ENCODE results near the gene STAT3.

DNA sequence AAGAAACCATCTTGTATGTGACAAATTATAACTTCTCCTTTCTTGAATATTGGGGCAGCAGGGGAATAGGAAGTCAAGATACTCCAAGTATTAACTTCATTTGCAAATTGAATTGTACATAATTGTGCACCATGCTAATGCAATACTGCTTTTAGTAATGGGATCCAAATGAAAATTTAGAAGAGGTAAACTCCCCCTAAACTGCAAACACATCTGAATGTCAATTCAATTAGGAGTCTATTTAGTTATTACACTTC, 116.5 kb downstream of the STAT3 start:
- TF ChIP-seq CTCF (IDR thresholded peaks at IDR 0.05) (no peak), SIN3A (IDR thresholded peaks at IDR 0.05; ENCODE audit: borderline replicate concordance, low read depth, low read length) (no peak), EZH2phosphoT487 (IDR thresholded peaks at IDR 0.05; ENCODE audit: borderline replicate concordance, low read depth) (no peak), ELF1 (IDR thresholded peaks at IDR 0.05) (no peak), NFIC (IDR thresholded peaks at IDR 0.05; ENCODE audit: borderline replicate concordance) (no peak), FOXM1 (IDR thresholded peaks at IDR 0.05; ENCODE audit: low read depth) (no peak), TEAD4 (IDR thresholded peaks at IDR 0.05; ENCODE audit: borderline replicate concordance, insufficient read depth) (no peak), USF1 (IDR thresholded peaks at IDR 0.05; ENCODE audit: borderline replicate concordance, low read depth) (no peak), TAF1 (IDR thresholded peaks at IDR 0.05; ENCODE audit: borderline replicate concordance, low read depth, low read length) (no peak), POLR2AphosphoS5 (IDR thresholded peaks at IDR 0.05; ENCODE audit: low read depth, low read length) (no peak)
